H1 (cell line): ENCODE results near the gene NAA16. TPM values are rescaled to one million over a fixed set of nuclear protein-coding genes. Genes with fewer than 3 reads are reported as not detected.

Experiments used
- CTCF ChIA-PET: fragments of 300-600 bp; sonication (Branson Sonifier 250); formaldehyde crosslinking; loops from one replicate; lab custom pipeline; 2021; ENCODE audit not compliant: partially characterized antibody; lab: Charles Lee
- POLR2A ChIA-PET: fragments of 300-600 bp; sonication (Branson Sonifier 250); formaldehyde crosslinking; loops from one replicate; lab custom pipeline; 2021; ENCODE audit warnings: inconsistent platforms; ENCODE audit not compliant: partially characterized antibody; lab: Charles Lee
- DNase-seq, 2 experiments: peaks; one replicate each; pipeline versions ENCODE4 v3.0.0 to v3.0.0-alpha.2; 2010 to 2022; ENCODE audit warnings: low spot score in 2 of 2, low read depth in 1 of 2, mixed read lengths in 1 of 2
- FAIRE-seq: peaks from 2 replicates; lab custom pipeline; 2011; peaks lifted over from hg19 to GRCh38; lab: Jason Lieb, UNC
- H2AFZ ChIP-seq: 2 replicates; pipeline ENCODE4 v1.8.1; 2012; ENCODE audit warnings: low read length, inconsistent platforms
- H2AK5ac ChIP-seq: 2 replicates; pipeline ENCODE4 v1.6.1; 2013; ENCODE audit warnings: low read depth, low read length
- H2BK120ac ChIP-seq: replicated peaks from 2 replicates; pipeline ENCODE3; 2013; ENCODE audit warnings: low read depth, low read length, inconsistent platforms
- H2BK12ac ChIP-seq: 2 replicates; pipeline ENCODE4 v1.6.1; 2013; ENCODE audit warnings: low read depth, low read length
- H2BK15ac ChIP-seq: 2 replicates; pipeline ENCODE4 v1.6.1; 2013; ENCODE audit warnings: low read length
- H2BK20ac ChIP-seq: 2 replicates; pipeline ENCODE4 v1.6.1; 2013; ENCODE audit warnings: low read length
- H2BK5ac ChIP-seq: 2 replicates; pipeline ENCODE4 v1.6.1; 2013; ENCODE audit warnings: low read depth, low read length
- H3K14ac ChIP-seq: 2 replicates; pipeline ENCODE4 v1.6.1; 2013; ENCODE audit warnings: inconsistent platforms; ENCODE audit not compliant: insufficient read length
- H3K18ac ChIP-seq: 2 replicates; pipeline ENCODE4 v1.6.1; 2013; ENCODE audit warnings: low read length; ENCODE audit errors: extremely low read depth
- H3K23ac ChIP-seq: 2 replicates; pipeline ENCODE4 v1.6.1; 2013; ENCODE audit warnings: inconsistent platforms; ENCODE audit not compliant: insufficient read length
- H3K23me2 ChIP-seq: 2 replicates; pipeline ENCODE4 v1.6.1; 2013; ENCODE audit warnings: low read depth, low read length
- H3K27ac ChIP-seq: 2 replicates; pipeline ENCODE4 v1.6.1; 2011; ENCODE audit warnings: low read depth, low read length, inconsistent platforms
- H3K27me3 ChIP-seq, 4 experiments: replicated peaks in 1 of 4; 1 replicate in 1 of 4; 2 replicates in 3 of 4; pipeline versions ENCODE4 v1.6.1 to v1.8.1; 2011 to 2013; ENCODE audit warnings: low read length in 3 of 4, mild to moderate bottlenecking in 3 of 4, inconsistent platforms in 2 of 4, mixed read lengths in 2 of 4, moderate library complexity in 1 of 4; ENCODE audit not compliant: control insufficient read depth in 3 of 4, insufficient read depth in 3 of 4; ENCODE audit errors: extremely low read depth in 1 of 4
- H3K36me3 ChIP-seq, 4 experiments: 2 replicates each; pipeline versions ENCODE4 v1.6.1 to v1.8.1; 2011 to 2013; ENCODE audit warnings: mild to moderate bottlenecking in 4 of 4, low read length in 3 of 4, moderate library complexity in 2 of 4, control low read depth in 1 of 4, inconsistent platforms in 1 of 4; ENCODE audit not compliant: insufficient read depth in 4 of 4, control insufficient read depth in 2 of 4
- H3K4ac ChIP-seq: replicated peaks from 2 replicates; pipeline ENCODE3; 2013; ENCODE audit warnings: low read length, low read depth, mixed read lengths, inconsistent platforms; ENCODE audit not compliant: insufficient read length
- H3K4me1 ChIP-seq, 4 experiments: replicated peaks in 1 of 4; 1 replicate in 1 of 4; 2 replicates in 3 of 4; pipeline versions ENCODE4 v1.6.1 to v1.8.1; 2011 to 2013; ENCODE audit warnings: low read length in 3 of 4, inconsistent platforms in 2 of 4, mixed read lengths in 1 of 4; ENCODE audit not compliant: insufficient read depth in 4 of 4, control insufficient read depth in 3 of 4
- H3K4me2 ChIP-seq, 2 experiments: 2 replicates each; pipeline versions ENCODE4 v1.6.1 to v1.8.1; 2011 to 2013; ENCODE audit warnings: low read depth in 2 of 2, low read length in 2 of 2, control low read depth in 1 of 2, inconsistent platforms in 1 of 2, mild to moderate bottlenecking in 1 of 2; ENCODE audit not compliant: insufficient read depth in 1 of 2
- H3K4me3 ChIP-seq, 4 experiments: fragments of 200-600, 300-600 bp in 1 of 4; sonication (generic), shearing (Covaris generic), sonication (Bioruptor Twin) in 1 of 4; 2 replicates each; pipeline versions ENCODE4 v1.5.1 to v1.8.1; 2011 to 2016; ENCODE audit warnings: low read length in 4 of 4, low read depth in 3 of 4, control low read depth in 2 of 4, inconsistent platforms in 2 of 4, mild to moderate bottlenecking in 2 of 4, mixed read lengths in 1 of 4, moderate library complexity in 1 of 4; ENCODE audit not compliant: insufficient read depth in 2 of 4; ENCODE audit errors: extremely low read depth in 1 of 4
- H3K56ac ChIP-seq: replicated peaks from 2 replicates; pipeline ENCODE3; 2013; ENCODE audit warnings: low read depth, mild to moderate bottlenecking, mixed read lengths, low read length, inconsistent platforms; ENCODE audit not compliant: insufficient read length
- H3K79me1 ChIP-seq: 2 replicates; pipeline ENCODE4 v1.6.1; 2013; ENCODE audit warnings: low read depth, low read length, control low read depth
- H3K79me2 ChIP-seq, 2 experiments: 2 replicates each; pipeline versions ENCODE4 v1.6.1 to v1.8.1; 2012 to 2013; ENCODE audit warnings: low read length in 2 of 2, mild to moderate bottlenecking in 2 of 2, inconsistent platforms in 1 of 2; ENCODE audit not compliant: insufficient read depth in 2 of 2, control insufficient read depth in 1 of 2
- H3K9ac ChIP-seq, 4 experiments: replicated peaks in 1 of 4; 1 replicate in 1 of 4; 2 replicates in 3 of 4; pipeline versions ENCODE4 v1.6.1 to v1.8.1; 2011 to 2013; ENCODE audit warnings: low read depth in 3 of 4, low read length in 3 of 4, control low read depth in 2 of 4, mild to moderate bottlenecking in 2 of 4, moderate library complexity in 2 of 4, inconsistent platforms in 1 of 4; ENCODE audit errors: extremely low read depth in 1 of 4
- H3K9me3 ChIP-seq, 2 experiments: 2 replicates each; pipeline versions ENCODE4 v1.6.1 to v1.8.1; 2012 to 2013; ENCODE audit warnings: mild to moderate bottlenecking in 2 of 2, moderate library complexity in 2 of 2, control low read depth in 1 of 2, inconsistent platforms in 1 of 2, low read depth in 1 of 2, low read length in 1 of 2, mixed read lengths in 1 of 2; ENCODE audit not compliant: insufficient read depth in 2 of 2
- H4K20me1 ChIP-seq, 2 experiments: replicated peaks in 1 of 2; 2 replicates each; pipeline versions ENCODE3 to v1.8.1; 2011 to 2013; ENCODE audit warnings: inconsistent platforms in 2 of 2, low read length in 2 of 2, mild to moderate bottlenecking in 1 of 2; ENCODE audit not compliant: insufficient read depth in 2 of 2, control insufficient read depth in 1 of 2
- H4K5ac ChIP-seq: 2 replicates; pipeline ENCODE4 v1.6.1; 2013; ENCODE audit warnings: low read length, low read depth, mixed read lengths, inconsistent platforms; ENCODE audit not compliant: insufficient read length
- H4K8ac ChIP-seq: 2 replicates; pipeline ENCODE4 v1.8.0; 2013; ENCODE audit warnings: mild to moderate bottlenecking, moderate library complexity, low read length, inconsistent platforms; ENCODE audit not compliant: insufficient read depth; ENCODE audit errors: extremely low read depth
- H4K91ac ChIP-seq: replicated peaks from 2 replicates; pipeline ENCODE3; 2013; ENCODE audit warnings: low read length, mixed read lengths, inconsistent platforms; ENCODE audit not compliant: insufficient read length
- RAD21 ChIP-seq, 2 experiments: IDR thresholded peaks in 1 of 2; conservative IDR thresholded peaks in 1 of 2; 2 replicates each; pipeline ENCODE4 v1.6.1; 2011; ENCODE audit warnings: low read depth in 2 of 2, low read length in 2 of 2, improper control_type of control experiment in 1 of 2, inconsistent platforms in 1 of 2, mild to moderate bottlenecking in 1 of 2, moderate library complexity in 1 of 2
- WGBS, 2 experiments: shearing (Covaris generic) in 1 of 2; methylation state at CpG; one replicate each; pipeline versions ENCODE4 v1.1.6 to v1.1.7; 2013 to 2015; ENCODE audit warnings: low lambda C conversion rate in 2 of 2, mixed read lengths in 2 of 2, inconsistent platforms in 1 of 2, low coverage in 1 of 2, missing lambda C conversion rate in 1 of 2; ENCODE audit not compliant: insufficient replicate concordance in 2 of 2, insufficient coverage in 1 of 2, insufficient read length in 1 of 2; ENCODE audit errors: extremely low coverage in 1 of 2, missing lambda C conversion rate in 1 of 2; 5-methylcytosine and 5-hydroxymethylcytosine counted together
- polyA plus RNA-seq, 7 experiments: library from polyadenylated mRNA; depleted of rRNA in 3 of 7; stranded (reverse) in 5 of 7; unstranded in 2 of 7; fragments of >200 nt in 5 of 7; fragments of 200-250 nt in 2 of 7; gene quantifications; 1 replicate in 5 of 7; 2 replicates in 1 of 7; 4 replicates in 1 of 7; pipeline versions ENCODE4 v1.2.1 to v1.2.3, GENCODE V29; 2011 to 2013; ENCODE audit warnings: missing spikeins in 2 of 7, mixed read lengths in 2 of 7
- total RNA-seq: library from RNA; stranded (reverse); fragmentation: NEBNext Ultra II Directional; extraction: Animal tissue kit (Norgen Biotek cat#: 25700); gene quantifications from 2 replicates; pipeline ENCODE4 v1.2.1, GENCODE V29; 2021
- TF ChIP-seq, protein P1 (sequence below): IDR thresholded peaks from 2 replicates; pipeline ENCODE4 v1.6.1; 2011; ENCODE audit warnings: low read length, improper control_type of control experiment

The NAA16 gene
- total and polyA plus RNA-seq, 2 of the 8 experiments (the other 6 are each of a cell fraction or from before 2014, with no cell fraction given), result 11.4 to 40.0 TPM

DNA sequence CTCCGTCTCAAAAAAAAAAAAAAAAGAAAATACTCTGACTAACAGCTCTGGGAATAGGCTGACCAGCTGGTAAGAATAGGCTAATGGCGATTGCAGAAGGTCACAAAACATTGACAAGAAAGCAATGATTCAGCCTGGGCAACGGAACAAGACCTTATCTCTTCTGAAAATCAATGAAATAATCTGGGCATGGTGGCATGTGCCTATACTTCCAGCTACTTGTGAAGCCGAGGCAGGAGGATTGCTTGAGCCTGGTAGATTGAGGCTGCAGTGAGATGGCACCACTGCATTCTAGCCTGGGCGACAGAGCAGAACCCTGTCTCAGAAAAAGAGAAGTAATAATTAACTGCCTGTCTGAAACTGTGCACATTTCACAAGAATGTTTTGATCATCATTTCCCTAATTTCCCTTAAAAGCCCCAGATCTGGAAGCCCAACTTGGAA, 28.9 kb upstream of the NAA16 start:
- Histone ChIP-seq H3K36me3 (no peaks in the 10 kb centered on the region), H3K9me3 (no peaks in the 10 kb centered on the region), H3K23me2 (no peaks in the 10 kb centered on the region), H3K79me1 (no peaks in the 10 kb centered on the region), H3K27me3 (no peaks in the 10 kb centered on the region), H2BK5ac (no peak overlapping the region), H3K56ac (no peak overlapping the region), H3K27ac (no peak overlapping the region), H3K18ac (no peak overlapping the region), H3K23ac (no peak overlapping the region), H3K4me1 (peaks cover 0 to 2% (median under 1%) of the 10 kb centered on the region in 4 experiments; a peak in 2 of 7 replicates), H3K9ac (no peak overlapping the region), H3K79me2 (no peaks in the 10 kb centered on the region), H4K8ac (no peak overlapping the region), H3K4me3 (no peak overlapping the region), H2AFZ (no peak overlapping the region), H2BK12ac (no peak overlapping the region), H2BK120ac (no peak overlapping the region), H3K4ac (no peak overlapping the region), H2AK5ac (no peak overlapping the region), H2BK20ac (no peak overlapping the region), H3K14ac (no peak overlapping the region), H3K4me2 (no peak overlapping the region), H2BK15ac (no peak overlapping the region), H4K91ac (no peak overlapping the region), H4K5ac (no peak overlapping the region), H4K20me1 (no peaks in the 10 kb centered on the region)
- TF ChIP-seq, protein P1, sequence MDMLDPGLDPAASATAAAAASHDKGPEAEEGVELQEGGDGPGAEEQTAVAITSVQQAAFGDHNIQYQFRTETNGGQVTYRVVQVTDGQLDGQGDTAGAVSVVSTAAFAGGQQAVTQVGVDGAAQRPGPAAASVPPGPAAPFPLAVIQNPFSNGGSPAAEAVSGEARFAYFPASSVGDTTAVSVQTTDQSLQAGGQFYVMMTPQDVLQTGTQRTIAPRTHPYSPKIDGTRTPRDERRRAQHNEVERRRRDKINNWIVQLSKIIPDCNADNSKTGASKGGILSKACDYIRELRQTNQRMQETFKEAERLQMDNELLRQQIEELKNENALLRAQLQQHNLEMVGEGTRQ, result no peak
- no peak for TF ChIP-seq RAD21 (IDR thresholded peaks at IDR 0.05 in 1 of 2, conservative IDR thresholded peaks at IDR 0.05 in 1 of 2; ENCODE audit: low read depth in 2 of 2, low read length in 2 of 2)
- no peak for FAIRE-seq
- POLR2A ChIA-PET, result interaction anchor here (1.7 kb wide), 1 partner anchor 8 kb away, joined by 5 read pairs; no protein-coding TSS in a partner anchor
- WGBS, 2 experiments, result 81% methylated on average over 4 of the region's 5 CpGs; no CpG with 5 or more reads in 1 of the 2 experiments
- CTCF ChIA-PET, result no interaction called here
- no peak for DNase-seq
